Measurements from ENCODE around the gene LUM. TPM values are rescaled to one million over a fixed set of nuclear protein-coding genes. Genes with fewer than 3 reads are reported as not detected.

Gene LUM
- total RNA-seq, 1 donor from 2014 or later: 14.2 TPM

DNA sequence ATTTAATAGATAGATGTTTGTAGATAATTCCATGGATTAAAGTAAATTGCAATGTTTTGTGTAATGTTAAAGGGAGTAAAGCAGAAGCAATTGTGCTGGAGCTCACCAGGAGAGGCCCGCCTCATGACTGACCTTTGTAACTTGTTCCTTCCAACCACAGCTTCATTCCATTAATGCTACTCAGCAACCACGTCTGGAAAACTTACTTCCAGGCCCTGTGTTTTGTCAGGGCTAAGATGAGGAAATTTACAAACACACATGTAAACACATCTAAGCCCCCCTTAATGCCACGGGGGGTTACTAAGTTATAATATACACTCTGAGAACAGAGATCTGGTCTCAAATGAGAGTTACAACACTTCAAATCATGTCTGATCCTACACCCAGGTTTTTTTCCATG is 12.4 kb downstream of the LUM start:
- FAIRE-seq: no peak

DNA sequence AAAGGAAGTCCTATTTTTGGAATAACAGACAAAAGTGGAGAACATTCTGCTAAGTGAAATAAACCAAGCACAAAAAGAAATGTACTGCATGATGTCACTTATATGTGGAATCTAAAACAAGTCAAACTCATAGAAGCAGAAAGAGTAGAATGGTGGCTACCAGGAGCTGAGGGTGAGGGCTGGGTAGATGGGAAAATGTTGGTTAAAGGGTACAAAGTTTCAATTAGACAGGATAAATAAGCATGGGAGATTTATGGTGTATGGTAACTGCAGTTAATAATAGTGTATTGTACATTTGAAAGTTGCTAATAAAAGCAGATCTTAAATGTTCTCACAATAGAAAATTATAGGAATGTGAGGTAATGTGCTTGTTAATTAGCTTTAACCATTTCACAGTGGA is 12.8 kb downstream of the LUM start:
- H3K27me3 ChIP-seq (ENCODE audit: control insufficient read depth, insufficient read depth, low read length): peaks cover 2% of the 10 kb centered on the region
- no peak overlapping the region for H3K4me3 ChIP-seq (ENCODE audit: low read depth, low read length)
- no peaks in the 10 kb centered on the region for H3K36me3 ChIP-seq (ENCODE audit: control insufficient read depth, insufficient read depth, low read length)
- DNase-seq (ENCODE audit: low read depth): no peak
- no peak for FAIRE-seq
- TF ChIP-seq, protein P1, sequence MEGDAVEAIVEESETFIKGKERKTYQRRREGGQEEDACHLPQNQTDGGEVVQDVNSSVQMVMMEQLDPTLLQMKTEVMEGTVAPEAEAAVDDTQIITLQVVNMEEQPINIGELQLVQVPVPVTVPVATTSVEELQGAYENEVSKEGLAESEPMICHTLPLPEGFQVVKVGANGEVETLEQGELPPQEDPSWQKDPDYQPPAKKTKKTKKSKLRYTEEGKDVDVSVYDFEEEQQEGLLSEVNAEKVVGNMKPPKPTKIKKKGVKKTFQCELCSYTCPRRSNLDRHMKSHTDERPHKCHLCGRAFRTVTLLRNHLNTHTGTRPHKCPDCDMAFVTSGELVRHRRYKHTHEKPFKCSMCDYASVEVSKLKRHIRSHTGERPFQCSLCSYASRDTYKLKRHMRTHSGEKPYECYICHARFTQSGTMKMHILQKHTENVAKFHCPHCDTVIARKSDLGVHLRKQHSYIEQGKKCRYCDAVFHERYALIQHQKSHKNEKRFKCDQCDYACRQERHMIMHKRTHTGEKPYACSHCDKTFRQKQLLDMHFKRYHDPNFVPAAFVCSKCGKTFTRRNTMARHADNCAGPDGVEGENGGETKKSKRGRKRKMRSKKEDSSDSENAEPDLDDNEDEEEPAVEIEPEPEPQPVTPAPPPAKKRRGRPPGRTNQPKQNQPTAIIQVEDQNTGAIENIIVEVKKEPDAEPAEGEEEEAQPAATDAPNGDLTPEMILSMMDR (IDR thresholded peaks at IDR 0.05; ENCODE audit: insufficient read depth, low read length, severe bottlenecking): no peak

More for the DNA sequence above, 12.4 kb downstream of the LUM start:
- Histone ChIP-seq H3K27me3 (ENCODE audit: control insufficient read depth, insufficient read depth, low read length) (peaks cover 2% of the 10 kb centered on the region), H3K36me3 (ENCODE audit: control insufficient read depth, insufficient read depth, low read length) (no peaks in the 10 kb centered on the region), H3K4me3 (ENCODE audit: low read depth, low read length) (no peak overlapping the region)
- TF ChIP-seq, protein P1 (IDR thresholded peaks at IDR 0.05; ENCODE audit: insufficient read depth, low read length, severe bottlenecking): no peak
- DNase-seq (ENCODE audit: low read depth): peak; percentile 78

DNA sequence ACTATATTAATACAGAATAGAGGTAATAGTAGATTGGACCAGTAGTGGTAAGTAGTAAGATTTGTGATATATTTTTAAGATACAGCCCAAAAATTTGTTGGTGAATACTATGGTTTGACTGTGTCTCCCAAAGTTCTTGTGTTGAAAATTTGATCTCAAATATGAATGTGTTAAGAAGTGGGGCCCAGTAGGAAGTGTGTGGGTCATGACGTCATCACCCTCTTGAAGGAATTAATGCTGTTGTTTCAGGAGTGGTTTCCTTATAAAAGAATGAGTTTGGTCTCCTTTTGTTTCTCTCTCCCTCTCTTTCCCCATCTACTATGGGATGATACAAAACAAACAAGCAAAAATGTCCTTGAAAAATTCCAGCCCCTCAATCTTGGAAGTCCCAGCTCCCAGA is 16.3 kb downstream of the LUM start:
- H3K27me3 ChIP-seq (ENCODE audit: control insufficient read depth, insufficient read depth, low read length): peaks cover 2% of the 10 kb centered on the region
- FAIRE-seq: no peak
- no peak overlapping the region for H3K4me3 ChIP-seq (ENCODE audit: low read depth, low read length)
- TF ChIP-seq, protein P1 (IDR thresholded peaks at IDR 0.05; ENCODE audit: insufficient read depth, low read length, severe bottlenecking): no peak
- DNase-seq (ENCODE audit: low read depth): no peak
- no peaks in the 10 kb centered on the region for H3K36me3 ChIP-seq (ENCODE audit: control insufficient read depth, insufficient read depth, low read length)

DNA sequence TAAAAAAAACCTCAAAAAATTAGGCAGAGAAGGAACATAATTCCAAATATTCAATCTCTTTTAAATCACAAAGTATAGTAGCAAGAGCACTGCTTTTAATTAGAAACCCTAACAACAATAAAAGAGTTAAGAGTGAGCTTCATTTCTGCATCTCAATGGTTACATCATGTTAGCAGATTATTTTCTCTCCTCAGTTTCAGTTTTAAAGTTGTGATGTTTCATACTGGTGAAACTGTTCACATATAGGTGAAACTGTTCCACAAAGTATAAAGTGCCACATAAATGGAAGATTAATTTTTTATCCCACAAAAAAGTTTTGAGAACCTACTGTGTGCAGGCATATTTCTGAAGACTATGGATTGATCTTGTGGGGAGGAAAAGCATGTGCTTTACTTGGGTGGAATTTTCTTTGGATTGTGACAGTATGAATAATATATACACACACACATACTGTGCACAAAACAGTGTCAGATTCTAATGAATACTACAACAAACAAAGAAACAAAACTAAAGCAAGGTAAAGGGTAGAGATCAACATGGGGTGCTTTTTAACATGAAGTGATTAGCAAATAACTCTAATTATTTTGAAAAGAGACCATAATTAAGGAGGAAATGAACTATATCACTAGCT is 17.1 kb downstream of the LUM start:
- Histone ChIP-seq H3K36me3 (ENCODE audit: control insufficient read depth, insufficient read depth, low read length) (no peaks in the 10 kb centered on the region), H3K27me3 (ENCODE audit: control insufficient read depth, insufficient read depth, low read length) (no peaks in the 10 kb centered on the region), H3K4me3 (ENCODE audit: low read depth, low read length) (no peak overlapping the region)
- TF ChIP-seq, protein P1 (IDR thresholded peaks at IDR 0.05; ENCODE audit: insufficient read depth, low read length, severe bottlenecking): no peak
- DNase-seq (ENCODE audit: low read depth) (peak; percentile 32), FAIRE-seq (no peak)

DNA sequence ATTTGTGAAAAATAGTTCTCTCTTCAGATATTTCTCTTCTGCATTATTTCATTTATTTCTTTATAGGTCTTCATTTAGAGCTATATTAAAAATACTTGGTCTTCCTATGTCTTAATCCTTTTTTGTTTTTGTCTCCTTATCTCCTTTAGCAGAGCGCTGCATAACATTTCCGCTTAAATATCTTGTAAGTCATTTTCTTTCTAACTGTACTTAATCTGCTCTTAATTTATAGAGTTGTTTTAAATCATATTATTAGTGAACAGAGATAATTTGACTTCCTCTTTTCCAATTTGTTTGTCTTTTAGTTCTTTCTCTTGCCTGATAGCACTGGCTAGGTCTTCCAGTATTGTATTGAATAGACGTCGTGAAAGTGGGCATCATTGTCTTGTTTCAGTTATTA is 18.0 kb downstream of the LUM start:
- FAIRE-seq (no peak), DNase-seq (ENCODE audit: low read depth) (no peak)
- H3K36me3 ChIP-seq (ENCODE audit: control insufficient read depth, insufficient read depth, low read length): no peaks in the 10 kb centered on the region
- H3K4me3 ChIP-seq (ENCODE audit: low read depth, low read length): no peak overlapping the region
- TF ChIP-seq, protein P1 (IDR thresholded peaks at IDR 0.05; ENCODE audit: insufficient read depth, low read length, severe bottlenecking): no peak
- no peaks in the 10 kb centered on the region for H3K27me3 ChIP-seq (ENCODE audit: control insufficient read depth, insufficient read depth, low read length)

Data from bronchial epithelial cell (primary cell).